Activated CD4-positive, alpha-beta T cell treated with anti-CD3 and anti-CD28 coated beads for 4 hours (primary cell): ENCODE data around the gene GARRE1.

Source experiments
- DNase-seq, 2 donors: peaks; one replicate each; pipeline ENCODE4 v3.0.0-alpha.2; 2020

The GARRE1 gene

GRCh38 chr19:34298891-34299520 lies 44.7 kb downstream of the GARRE1 start:
- no peak for DNase-seq

- no peak for DNase-seq
Measured at GRCh38 chr19:34299576-34299975, 45.2 kb downstream of the GARRE1 start.

DNA sequence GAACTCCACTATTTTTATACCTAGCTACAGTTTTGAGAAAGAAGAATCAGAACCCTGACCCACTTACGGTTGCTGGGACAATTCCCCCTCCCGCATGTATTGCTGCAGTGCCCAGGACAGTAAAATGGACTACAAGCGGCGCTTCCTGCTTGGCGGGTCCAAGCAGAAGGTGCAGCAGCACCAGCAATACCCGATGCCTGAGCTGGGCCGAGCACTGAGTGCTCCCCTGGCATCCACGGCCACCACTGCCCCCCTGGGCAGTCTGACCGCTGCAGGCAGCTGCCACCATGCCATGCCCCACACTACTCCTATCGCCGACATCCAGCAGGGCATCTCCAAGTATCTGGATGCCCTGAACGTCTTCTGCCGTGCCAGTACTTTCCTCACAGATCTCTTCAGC lies 46.0 kb downstream of the GARRE1 start:
- DNase-seq: no peak

DNA sequence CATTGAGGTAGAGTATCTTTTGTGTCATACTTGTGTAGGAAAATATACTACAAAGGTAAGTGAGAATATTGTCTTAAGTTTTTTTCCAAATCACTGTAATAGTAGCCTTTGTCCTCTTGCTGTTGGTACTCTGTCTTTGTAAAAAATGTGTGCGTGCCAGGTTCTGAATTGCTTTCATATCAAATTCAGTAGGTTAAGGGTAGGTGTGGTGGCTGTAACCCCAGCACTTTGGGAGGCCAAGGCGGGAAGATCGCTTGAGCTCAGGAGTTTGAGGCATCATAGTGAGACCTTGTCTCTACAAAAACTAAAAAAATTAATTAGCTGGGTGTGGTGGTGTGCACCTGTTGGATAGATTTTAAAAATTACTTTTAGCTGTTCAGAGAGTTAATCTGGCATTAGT lies 46.6 kb downstream of the GARRE1 start:
- no peak for DNase-seq
